RWPE1 (cell line): Measurements from ENCODE around the gene TEX51.

Source experiments
- CTCF ChIA-PET: fragments of 350-600 bp; sonication (Branson Sonifier 250); formaldehyde crosslinking; extraction: SDS; loops from one replicate; lab custom pipeline; 2021; lab: Yijun Ruan, JAX
- POLR2A ChIA-PET: fragments of 400-600 bp; formaldehyde crosslinking; extraction: SDS; loops from one replicate; lab custom pipeline; 2020; ENCODE audit warnings: antibody characterized with exemption; ENCODE audit not compliant: low non-redundant PET; lab: Yijun Ruan, JAX
- DNase-seq: peaks from one replicate; pipeline ENCODE4 v3.0.0; 2012; ENCODE audit warnings: low spot score
- H3K27ac ChIP-seq: fragments of 450-650 bp; 2 replicates; pipeline ENCODE4 v1.5.1; 2017
- TF ChIP-seq, protein P1 (sequence below): fragments of 450-650 bp; conservative IDR thresholded peaks from 2 replicates; pipeline ENCODE4 v1.5.1; 2017; ENCODE audit warnings: low read depth, mild to moderate bottlenecking

TEX51 gene

DNA sequence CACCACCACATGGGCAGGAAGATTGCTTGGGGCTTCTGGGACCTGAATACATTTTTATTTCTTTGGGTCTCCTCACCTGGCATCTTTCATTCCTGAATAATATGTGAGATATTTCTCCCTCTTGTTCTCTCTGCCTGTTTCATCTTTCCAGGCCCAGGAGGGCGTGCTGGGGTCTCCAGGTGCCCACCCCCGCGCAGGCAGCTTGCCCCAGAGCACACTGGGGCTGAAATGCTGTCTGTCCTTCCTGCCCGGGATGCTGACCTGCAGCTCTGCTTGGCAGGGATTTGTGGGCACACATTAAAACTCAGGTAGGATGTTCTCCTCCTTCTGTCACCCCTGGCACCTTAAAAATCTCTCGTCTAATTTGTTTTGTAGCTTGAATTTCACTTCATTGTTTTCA lies 39.7 kb upstream of the TEX51 start:
- ChIA-PET POLR2A (no interaction called here), CTCF (interaction anchor here (0.6 kb wide), 1 partner anchor 213 kb away, joined by 3 read pairs; no protein-coding TSS in a partner anchor)
- TF ChIP-seq, protein P1, sequence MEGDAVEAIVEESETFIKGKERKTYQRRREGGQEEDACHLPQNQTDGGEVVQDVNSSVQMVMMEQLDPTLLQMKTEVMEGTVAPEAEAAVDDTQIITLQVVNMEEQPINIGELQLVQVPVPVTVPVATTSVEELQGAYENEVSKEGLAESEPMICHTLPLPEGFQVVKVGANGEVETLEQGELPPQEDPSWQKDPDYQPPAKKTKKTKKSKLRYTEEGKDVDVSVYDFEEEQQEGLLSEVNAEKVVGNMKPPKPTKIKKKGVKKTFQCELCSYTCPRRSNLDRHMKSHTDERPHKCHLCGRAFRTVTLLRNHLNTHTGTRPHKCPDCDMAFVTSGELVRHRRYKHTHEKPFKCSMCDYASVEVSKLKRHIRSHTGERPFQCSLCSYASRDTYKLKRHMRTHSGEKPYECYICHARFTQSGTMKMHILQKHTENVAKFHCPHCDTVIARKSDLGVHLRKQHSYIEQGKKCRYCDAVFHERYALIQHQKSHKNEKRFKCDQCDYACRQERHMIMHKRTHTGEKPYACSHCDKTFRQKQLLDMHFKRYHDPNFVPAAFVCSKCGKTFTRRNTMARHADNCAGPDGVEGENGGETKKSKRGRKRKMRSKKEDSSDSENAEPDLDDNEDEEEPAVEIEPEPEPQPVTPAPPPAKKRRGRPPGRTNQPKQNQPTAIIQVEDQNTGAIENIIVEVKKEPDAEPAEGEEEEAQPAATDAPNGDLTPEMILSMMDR = no peak
- no peak for DNase-seq
- no peak overlapping the region for H3K27ac ChIP-seq

DNA sequence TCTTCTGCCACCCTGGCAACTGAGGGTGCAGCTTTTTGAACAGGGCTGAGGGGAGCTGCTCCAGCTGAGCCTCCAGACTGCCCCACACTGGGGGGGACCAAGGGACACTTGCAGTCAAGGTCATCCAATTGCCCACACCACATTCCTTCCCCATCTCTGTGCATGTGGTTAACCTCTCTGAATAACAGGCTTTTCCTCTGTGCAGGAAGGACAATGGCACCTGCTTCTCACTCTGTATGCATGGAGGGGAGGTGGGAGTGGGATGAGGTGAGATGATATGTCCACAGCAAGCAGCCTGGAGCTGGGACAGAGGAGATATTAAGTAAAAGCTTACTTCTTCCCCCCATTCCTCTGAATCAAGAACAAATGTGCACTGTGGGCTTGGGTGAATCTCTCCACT lies 39.1 kb upstream of the TEX51 start:
- no peak overlapping the region for H3K27ac ChIP-seq
- TF ChIP-seq, protein P1 = no peak
- ChIA-PET POLR2A (no interaction called here), CTCF (interaction anchor here (0.6 kb wide), 1 partner anchor 95 kb away, joined by 3 read pairs; no protein-coding TSS in a partner anchor)
- no peak for DNase-seq

DNA sequence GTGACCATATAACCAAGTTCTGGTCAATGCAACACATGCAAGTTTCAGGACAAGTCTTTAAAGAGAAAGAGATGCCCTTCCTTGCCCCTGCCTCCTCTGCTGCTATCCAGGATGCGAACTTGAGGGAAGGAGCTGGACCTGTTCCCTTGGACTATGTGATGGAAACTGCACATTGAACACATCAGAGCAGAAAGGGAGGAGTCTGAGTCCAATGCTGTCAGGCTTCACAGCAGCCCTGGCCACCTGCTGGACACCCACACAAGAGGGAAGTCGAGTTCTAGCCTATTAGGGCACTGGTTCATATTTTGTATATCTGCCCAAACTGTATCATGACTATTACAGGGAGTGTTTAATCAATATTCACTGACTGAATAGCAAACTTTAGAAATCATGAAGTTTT lies 38.3 kb upstream of the TEX51 start:
- TF ChIP-seq, protein P1 = no peak
- DNase-seq = no peak
- POLR2A ChIA-PET = no interaction called here
- CTCF ChIA-PET = no interaction called here
- no peak overlapping the region for H3K27ac ChIP-seq

DNA sequence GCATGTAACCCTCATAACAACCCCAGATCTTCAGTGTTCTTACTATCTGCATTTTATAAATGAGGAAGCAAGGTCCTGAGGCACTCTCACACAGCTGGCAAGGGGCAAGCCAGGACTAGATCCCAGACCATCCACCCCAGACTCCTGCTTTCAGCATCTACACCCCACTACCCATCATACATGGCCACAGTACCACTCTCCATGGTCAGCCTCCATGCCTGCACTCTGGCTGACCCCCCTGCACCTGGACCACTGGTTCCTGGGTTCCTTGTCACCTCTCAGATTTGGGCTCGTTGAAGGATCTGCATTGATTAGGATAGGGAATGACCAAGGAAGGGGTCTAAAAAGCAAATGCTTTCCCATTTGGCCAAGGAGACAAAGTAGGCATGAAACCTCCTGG lies 36.0 kb upstream of the TEX51 start:
- TF ChIP-seq, protein P1 = no peak
- no peak overlapping the region for H3K27ac ChIP-seq
- ChIA-PET POLR2A (no interaction called here), CTCF (no interaction called here)
- DNase-seq = no peak

DNA sequence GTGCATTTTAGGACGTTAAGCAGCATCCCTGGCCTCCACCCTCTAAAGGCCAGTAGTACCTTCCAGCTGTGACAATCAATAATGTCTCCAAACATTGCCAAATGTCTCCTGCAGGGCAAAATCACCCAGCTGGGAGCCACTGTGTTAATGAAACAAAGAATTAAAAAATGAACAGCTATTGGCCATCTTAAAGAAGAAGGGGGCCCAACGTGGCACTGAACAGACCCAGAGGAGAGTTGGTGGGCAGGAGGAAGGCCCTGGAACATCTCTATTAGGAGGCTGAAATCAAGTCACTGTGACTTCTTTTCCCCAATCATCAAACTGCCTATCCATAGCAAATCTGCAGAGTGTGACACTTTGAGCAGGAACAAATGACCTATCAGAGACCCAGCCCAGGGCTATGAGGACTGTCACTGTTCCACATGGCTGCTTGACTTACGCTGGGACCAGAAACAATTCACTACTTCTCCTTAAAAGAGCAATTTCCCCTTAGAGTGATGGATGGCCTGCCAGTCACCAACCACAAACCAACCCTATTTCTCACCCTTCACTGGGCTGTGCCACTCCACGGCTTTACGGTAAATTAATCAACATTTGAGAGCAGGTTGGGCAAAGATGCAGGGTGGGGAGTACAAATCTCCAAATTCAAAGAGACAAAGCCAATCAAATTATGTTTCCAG lies 35.2 kb upstream of the TEX51 start:
- CTCF ChIA-PET = interaction anchor here (0.7 kb wide), 1 partner anchor 13 kb away, joined by 4 read pairs; no protein-coding TSS in a partner anchor
- POLR2A ChIA-PET = no interaction called here
- DNase-seq = no peak
- TF ChIP-seq, protein P1 = no peak
- no peak overlapping the region for H3K27ac ChIP-seq

DNA sequence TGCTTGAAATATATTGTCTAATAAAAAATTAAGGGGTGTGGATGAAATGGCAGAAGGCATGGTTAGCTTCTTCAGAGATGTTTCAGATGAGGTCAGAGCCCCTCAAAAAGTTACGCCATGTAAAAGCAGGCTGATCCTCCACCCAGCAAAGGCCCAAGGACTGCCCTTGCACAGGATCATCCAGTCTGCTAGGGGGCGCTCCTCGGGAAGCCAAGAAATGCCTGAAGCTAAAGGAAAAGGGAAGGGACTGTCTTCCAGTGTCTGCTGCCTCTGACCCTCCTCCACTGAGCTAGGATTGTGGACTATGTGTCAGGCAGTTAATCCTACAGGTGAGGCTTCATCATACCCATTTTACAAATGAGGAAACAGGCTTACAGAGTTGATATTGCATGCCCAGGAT lies 33.8 kb upstream of the TEX51 start:
- ChIA-PET POLR2A (no interaction called here), CTCF (interaction anchor here (1.9 kb wide), 1 partner anchor 107 kb away, joined by 5 read pairs; no protein-coding TSS in a partner anchor)

More for the DNA sequence above, 33.8 kb upstream of the TEX51 start:
- no peak for DNase-seq
- no peak overlapping the region for H3K27ac ChIP-seq
- TF ChIP-seq, protein P1 = no peak
